ENCODE measurements around the gene C9orf153.
"Not testable (repeated sequence)": the region's sequence is repeated elsewhere in the genome, so short reads cannot be mapped to it uniquely, and the experiment has no call there.

The C9orf153 gene

GRCh38 chr9:86259557-86259956 lies at the start of gene C9orf153:
C9orf153 (minus strand) TSS chr9:86259657; CDS start chr9:86229603, 30,054 bp downstream.
- DNase-seq (ENCODE audit: low read depth), result no peak

- no peak for DNase-seq (ENCODE audit: low read depth)
Observed at GRCh38 chr9:86308687-86309086, 49.2 kb upstream of the C9orf153 start.

- no peak for DNase-seq (ENCODE audit: low read depth)
Observed at GRCh38 chr9:86304236-86304730, 44.8 kb upstream of the C9orf153 start.

GRCh38 chr9:86303316-86303975 lies 44.0 kb upstream of the C9orf153 start:
- DNase-seq (ENCODE audit: low read depth), result peak; percentile 65

- no peak for DNase-seq (ENCODE audit: low read depth)
Observed at GRCh38 chr9:86301686-86302085, 42.2 kb upstream of the C9orf153 start.

- no peak for DNase-seq (ENCODE audit: low read depth)
Observed at GRCh38 chr9:86300701-86301100, 41.2 kb upstream of the C9orf153 start.

- no peak for DNase-seq (ENCODE audit: low read depth)
Observed at GRCh38 chr9:86298873-86299272, 39.4 kb upstream of the C9orf153 start.

GRCh38 chr9:86290341-86290740 lies 30.9 kb upstream of the C9orf153 start:
- DNase-seq (ENCODE audit: low read depth), result not testable (repeated sequence)

- no peak for DNase-seq (ENCODE audit: low read depth)
Observed at GRCh38 chr9:86288499-86289198, 29.2 kb upstream of the C9orf153 start.

GRCh38 chr9:86287013-86287412 lies 27.6 kb upstream of the C9orf153 start:
- no peak for DNase-seq (ENCODE audit: low read depth)

- no peak for DNase-seq (ENCODE audit: low read depth)
Observed at GRCh38 chr9:86286278-86286677, 26.8 kb upstream of the C9orf153 start.

- DNase-seq (ENCODE audit: low read depth), result no peak
Observed at GRCh38 chr9:86285261-86285660, 25.8 kb upstream of the C9orf153 start.

GRCh38 chr9:86282979-86283535 lies 23.6 kb upstream of the C9orf153 start:
- DNase-seq (ENCODE audit: low read depth), result no peak

GRCh38 chr9:86282077-86282978 lies 22.9 kb upstream of the C9orf153 start, which contains the start of gene ISCA1:
ISCA1 (minus strand) TSS chr9:86282538; CDS start chr9:86282458, 80 bp downstream.
- DNase-seq (ENCODE audit: low read depth), result peak; percentile 96

GRCh38 chr9:86281593-86282076 lies 22.2 kb upstream of the C9orf153 start:
- DNase-seq (ENCODE audit: low read depth), result no peak

GRCh38 chr9:86280580-86280979 lies 21.1 kb upstream of the C9orf153 start:
- DNase-seq (ENCODE audit: low read depth), result no peak

- DNase-seq (ENCODE audit: low read depth), result no peak
Observed at GRCh38 chr9:86279839-86280238, 20.4 kb upstream of the C9orf153 start.

GRCh38 chr9:86277072-86277471 lies 17.6 kb upstream of the C9orf153 start:
- DNase-seq (ENCODE audit: low read depth), result no peak

- no peak for DNase-seq (ENCODE audit: low read depth)
Observed at GRCh38 chr9:86275962-86276361, 16.5 kb upstream of the C9orf153 start.

GRCh38 chr9:86274821-86275643 lies 15.6 kb upstream of the C9orf153 start:
- no peak for DNase-seq (ENCODE audit: low read depth)

GRCh38 chr9:86272221-86272620 lies 12.8 kb upstream of the C9orf153 start:
- DNase-seq (ENCODE audit: low read depth), result no peak
